Bladder microvascular endothelial cell (primary cell): ENCODE measurements around the gene ZNF48. TPM values are rescaled to one million over a fixed set of nuclear protein-coding genes. Genes with fewer than 3 reads are reported as not detected.

ENCODE experiments used
- total RNA-seq: library from RNA; depleted of rRNA; stranded (reverse); fragments of >200 nt; gene quantifications from 2 replicates; pipeline ENCODE4 v1.2.3, GENCODE V29; 2014

ZNF48 gene
- 9.1 and 13.3 TPM in 2 replicates for total RNA-seq

GRCh38 chr16:30395155-30395991 is at the start of gene ZNF48:
ZNF48 (plus strand) TSS chr16:30395420; CDS start chr16:30395795, 375 bp downstream.

GRCh38 chr16:30355144-30355953 is 39.9 kb upstream of the ZNF48 start, which contains the start of gene CD2BP2:
CD2BP2 (minus strand) TSS chr16:30355308; CDS start chr16:30354681, 627 bp downstream.

GRCh38 chr16:30370456-30371247 is 24.6 kb upstream of the ZNF48 start, which contains the start of gene TBC1D10B:
TBC1D10B (minus strand) TSS chr16:30370494; CDS start chr16:30370183, 311 bp downstream.

DNA sequence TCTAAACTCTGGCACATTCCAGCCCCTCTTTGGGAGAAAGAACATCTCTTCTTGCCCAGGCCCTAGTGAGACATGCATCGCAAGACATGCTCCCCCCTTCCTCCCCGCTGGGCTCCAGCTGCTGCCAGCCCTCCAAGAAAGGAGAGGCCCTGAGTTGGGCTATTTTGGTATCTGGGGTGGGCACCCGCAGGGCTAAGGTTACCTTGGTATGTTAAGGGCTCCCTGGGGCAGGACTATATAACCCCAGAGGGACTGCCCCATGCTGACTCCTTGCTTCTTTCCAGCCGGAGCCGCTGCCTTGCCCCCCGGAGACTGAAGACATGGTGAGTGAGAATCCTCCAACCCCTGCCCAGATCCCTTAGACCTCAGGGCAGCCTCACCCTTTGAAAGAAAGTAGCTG is 20.7 kb upstream of the ZNF48 start, which contains the start of gene MYL11:
Gene MYL11, plus strand, starts transcription at position 265 of the 400 bp plus-strand sequence. Its CDS starts 56 bp downstream, at position 321.

GRCh38 chr16:30382111-30382881 is 12.9 kb upstream of the ZNF48 start, which contains the start of gene SEPTIN1:
SEPTIN1 (minus strand) TSS chr16:30382561; CDS start chr16:30382542, 19 bp downstream.

DNA sequence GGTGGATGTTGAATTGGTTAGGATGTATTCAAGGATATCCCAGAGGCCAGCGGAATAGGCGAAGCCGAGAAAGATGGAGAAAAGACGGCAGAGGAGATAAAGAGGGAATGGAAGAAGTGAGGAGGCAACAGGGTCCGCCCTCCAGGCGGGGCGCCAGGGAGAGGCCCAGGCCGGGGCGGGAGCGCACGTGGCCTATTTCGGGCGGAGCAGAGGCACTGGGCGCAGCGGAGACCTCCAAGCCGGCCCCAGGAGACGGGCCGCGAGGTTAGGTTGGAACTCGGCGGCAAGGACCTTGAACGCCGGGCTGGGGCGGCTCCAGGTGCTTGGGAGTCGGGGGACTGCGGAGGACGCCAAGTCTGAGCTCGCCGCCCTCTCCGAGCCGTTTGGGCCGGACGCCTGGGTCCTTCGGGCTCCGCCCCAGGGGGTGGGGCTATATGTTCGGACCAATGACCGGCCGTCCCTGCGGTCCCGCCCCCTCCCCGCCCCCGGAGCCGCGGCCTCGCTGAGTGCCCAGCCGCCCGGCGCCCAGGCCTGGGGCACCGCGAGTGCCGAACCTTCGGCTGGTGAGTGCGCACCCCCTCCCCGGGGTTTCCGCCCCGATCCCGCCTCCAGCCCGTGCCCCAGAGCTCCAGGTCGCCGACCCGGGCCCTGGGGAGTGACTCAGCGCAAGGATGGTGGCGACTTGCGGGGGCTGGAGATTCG is 12.0 kb downstream of the ZNF48 start, which contains the start of gene ZNF771:
Gene ZNF771, plus strand, starts transcription at position 505 of the 702 bp plus-strand sequence. CDS start 448 bp downstream, outside the sequence.

DNA sequence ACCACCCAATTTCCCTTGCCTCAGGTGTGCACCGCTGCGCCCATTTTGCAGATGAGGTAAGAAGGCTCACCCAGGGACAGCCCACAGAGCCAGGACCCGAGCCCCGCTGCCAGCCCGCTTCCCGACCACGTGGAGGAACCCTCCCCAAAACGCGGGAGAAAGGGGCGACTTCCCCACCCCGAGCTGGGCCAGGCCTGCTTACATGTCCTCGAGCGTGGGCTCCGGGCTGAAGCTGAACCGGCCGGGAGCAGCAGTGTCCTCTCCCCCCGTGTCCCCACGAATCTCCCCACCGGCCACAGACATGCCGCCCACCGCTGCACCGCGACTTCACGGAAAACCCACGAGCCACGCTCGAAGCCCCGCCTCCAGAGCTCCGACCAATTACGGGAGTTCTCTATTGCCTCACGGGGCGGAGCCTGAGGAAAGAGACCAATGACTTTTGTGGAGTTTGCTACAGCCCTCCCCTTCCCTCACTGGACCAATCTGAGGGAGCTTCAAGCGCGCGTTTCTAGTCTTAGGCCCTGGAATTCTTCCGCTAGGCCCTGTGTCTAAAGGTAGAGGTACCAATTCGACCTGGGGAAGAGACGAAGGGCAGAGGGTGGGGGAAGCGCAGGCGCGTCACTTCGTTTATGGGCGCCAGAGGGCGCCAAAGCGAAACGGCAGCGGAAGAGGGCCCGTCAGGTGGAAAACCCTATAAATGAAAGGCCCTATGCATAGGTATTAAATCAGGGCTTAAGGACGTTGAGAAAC is 34.6 kb downstream of the ZNF48 start, which contains the start of gene DCTPP1:
Gene DCTPP1, minus strand, starts transcription at position 353 of the 750 bp plus-strand sequence. Its CDS starts 50 bp downstream, at position 303.

GRCh38 chr16:30445408-30446202 is 50.4 kb downstream of the ZNF48 start, which contains the start of gene SEPHS2:
SEPHS2 (minus strand) TSS chr16:30445874; CDS start chr16:30445727, 147 bp downstream.

Other genes starting within 250 kb of the ZNF48 start
- gene CORO1A, start 211.8 kb upstream of the ZNF48 start, total RNA-seq, result 3.1 and 3.2 TPM in 2 replicates
- 28.4 and 30.9 TPM in 2 replicates for gene BOLA2B, start 201.8 kb upstream of the ZNF48 start, total RNA-seq
- gene SLX1A, start 201.5 kb upstream of the ZNF48 start, total RNA-seq, result 41.9 and 45.5 TPM in 2 replicates
- 2.3 and 4.7 TPM in 2 replicates for gene SULT1A3, start 196.2 kb upstream of the ZNF48 start, total RNA-seq
- 0.16 and 6.2 TPM in 2 replicates for gene NPIPB13, start 146.9 kb upstream of the ZNF48 start, total RNA-seq
- 42.1 and 51.8 TPM in 2 replicates for gene CD2BP2, start 40.1 kb upstream of the ZNF48 start, total RNA-seq
- gene TBC1D10B, start 24.9 kb upstream of the ZNF48 start, total RNA-seq, result 26.9 and 47.2 TPM in 2 replicates
- gene MYL11, start 20.6 kb upstream of the ZNF48 start, total RNA-seq, result 0.97 TPM in 1 of 2 replicates, not detected in the other
- 0.50 TPM in 1 of 2 replicates, not detected in the other for gene SEPTIN1, start 12.9 kb upstream of the ZNF48 start, total RNA-seq
- 7.8 and 9.0 TPM in 2 replicates for gene ZNF771, start 12.2 kb downstream of the ZNF48 start, total RNA-seq
- gene DCTPP1, start 34.6 kb downstream of the ZNF48 start, total RNA-seq, result 29.2 and 37.9 TPM in 2 replicates
- gene SEPHS2, start 50.5 kb downstream of the ZNF48 start, total RNA-seq, result 11.2 and 18.0 TPM in 2 replicates
- gene ITGAL, start 77.3 kb downstream of the ZNF48 start, total RNA-seq, result not detected in 2 replicates
- gene ZNF768, start 131.1 kb downstream of the ZNF48 start, total RNA-seq, result 9.4 and 13.2 TPM in 2 replicates
- gene ZNF747, start 139.4 kb downstream of the ZNF48 start, total RNA-seq, result 3.9 and 8.4 TPM in 2 replicates
- gene ZNF764, start 163.0 kb downstream of the ZNF48 start, total RNA-seq, result 2.8 and 3.5 TPM in 2 replicates
- gene ZNF688, start 176.3 kb downstream of the ZNF48 start, total RNA-seq, result 9.1 and 10.6 TPM in 2 replicates
- gene ZNF785, start 190.3 kb downstream of the ZNF48 start, total RNA-seq, result 6.8 and 10.0 TPM in 2 replicates
- gene ZNF689, start 215.0 kb downstream of the ZNF48 start, total RNA-seq, result 2.9 and 4.0 TPM in 2 replicates